HG03442 (cell line): ENCODE data around the gene RADIL.

Experiments used
- ATAC-seq: cut with Tn5 transposase; IDR thresholded peaks from one replicate; pipeline ENCODE4 v1.9.1; 2021; ENCODE audit warnings: mild to moderate bottlenecking, moderate library complexity; ENCODE audit not compliant: unreplicated experiment

Gene RADIL

GRCh38 chr7:4882169-4883032, 1.1 kb downstream of the RADIL start:
- no peak for ATAC-seq

- ATAC-seq, result no peak
Observed at GRCh38 chr7:4880218-4880617, 3.3 kb downstream of the RADIL start.

GRCh38 chr7:4879396-4880081, 4.0 kb downstream of the RADIL start:
- ATAC-seq, result no peak

- ATAC-seq, result no peak
Observed at GRCh38 chr7:4878336-4879335, 4.9 kb downstream of the RADIL start.

GRCh38 chr7:4876586-4876985, 6.9 kb downstream of the RADIL start:
- no peak for ATAC-seq

- no peak for ATAC-seq
Observed at GRCh38 chr7:4875391-4875790, 8.1 kb downstream of the RADIL start.

- no peak for ATAC-seq
Observed at GRCh38 chr7:4873071-4873944, 10.2 kb downstream of the RADIL start.

GRCh38 chr7:4871930-4872675, 11.4 kb downstream of the RADIL start:
- ATAC-seq, result no peak

- ATAC-seq, result no peak
Observed at GRCh38 chr7:4871056-4871680, 12.3 kb downstream of the RADIL start.

- no peak for ATAC-seq
Observed at GRCh38 chr7:4868493-4868892, 15.0 kb downstream of the RADIL start.

GRCh38 chr7:4866528-4867496, 16.7 kb downstream of the RADIL start:
- no peak for ATAC-seq

GRCh38 chr7:4862156-4862555, 21.4 kb downstream of the RADIL start:
- ATAC-seq, result no peak

GRCh38 chr7:4861673-4862072, 21.8 kb downstream of the RADIL start, which contains the start of gene PAPOLB:
Gene PAPOLB, minus strand, starts transcription at chr7:4862030. Its CDS starts 220 bp downstream, at chr7:4861810.
- no peak for ATAC-seq

GRCh38 chr7:4861227-4861626, 22.3 kb downstream of the RADIL start:
- ATAC-seq, result no peak

- ATAC-seq, result no peak
Observed at GRCh38 chr7:4857189-4857588, 26.3 kb downstream of the RADIL start.

- ATAC-seq, result no peak
Observed at GRCh38 chr7:4856336-4857057, 27.0 kb downstream of the RADIL start.

- ATAC-seq, result no peak
Observed at GRCh38 chr7:4854916-4855315, 28.6 kb downstream of the RADIL start.
